Left lobe of liver (tissue), 2 donors: Measurements from ENCODE around the gene DNM2. TPM values are rescaled to one million over a fixed set of nuclear protein-coding genes. Genes with fewer than 3 reads are reported as not detected.
"Not testable (repeated sequence)": the region's sequence is repeated elsewhere in the genome, so short reads cannot be mapped to it uniquely, and the experiment has no call there.

Experiments
- ATAC-seq: fragments of 200-7000 bp; cut with Tn5 transposase; one replicate; pipeline ENCODE4 v1.9.1; 2020; ENCODE audit warnings: mild to moderate bottlenecking, moderate library complexity
- DNase-seq: peaks from one replicate; pipeline ENCODE4 v3.0.0-alpha.2; 2020; ENCODE audit warnings: low spot score
- total RNA-seq: library from RNA; stranded (reverse); gene quantifications from one replicate; pipeline ENCODE4 v1.2.1, GENCODE V29; 2021
- donor health status: DM: no; HTN: no; CAD: no; lungs with moderate emphysema.
- donor health status: DM: no; HTN: yes; CAD: no.

Gene DNM2
- total RNA-seq, 1 donor from 2014 or later, result 64.8 TPM

- no peak for DNase-seq
Measured at GRCh38 chr19:10830931-10831779, 113.3 kb downstream of the DNM2 start.

GRCh38 chr19:10831987-10832938 lies 114.4 kb downstream of the DNM2 start:
- DNase-seq (no peak), ATAC-seq (no peak)

More at GRCh38 chr19:10830931-10831779, 113.3 kb downstream of the DNM2 start:
- no peak for ATAC-seq

- no peak for ATAC-seq
- DNase-seq, result peak; percentile 47
Measured at GRCh38 chr19:10832939-10833296, 115.0 kb downstream of the DNM2 start.

- DNase-seq, result no peak
- ATAC-seq, result peak; percentile 14
Measured at GRCh38 chr19:10835089-10835753, 117.3 kb downstream of the DNM2 start.

- DNase-seq (peak; percentile 100), ATAC-seq (peak; percentile 84)
Measured at GRCh38 chr19:10835754-10836478, 118.0 kb downstream of the DNM2 start, which contains the start of gene TMED1. TMED1 (minus strand) TSS chr19:10836212; CDS start chr19:10836191, 21 bp downstream.

GRCh38 chr19:10836479-10837330 lies 118.8 kb downstream of the DNM2 start:
- ATAC-seq (peak; percentile 48), DNase-seq (peak; percentile 91)

- not testable (repeated sequence) for ATAC-seq, DNase-seq
Measured at GRCh38 chr19:10837649-10838048, 119.8 kb downstream of the DNM2 start.

- DNase-seq (no peak), ATAC-seq (no peak)
Measured at GRCh38 chr19:10838377-10838776, 120.5 kb downstream of the DNM2 start.

- no peak for ATAC-seq
- DNase-seq, result no peak
Measured at GRCh38 chr19:10839114-10840050, 121.5 kb downstream of the DNM2 start.

- no peak for ATAC-seq
- no peak for DNase-seq
Measured at GRCh38 chr19:10842788-10843187, 124.9 kb downstream of the DNM2 start.

- ATAC-seq, result no peak
Measured at GRCh38 chr19:10846500-10847202, 128.8 kb downstream of the DNM2 start.

GRCh38 chr19:10848230-10848856 lies 130.5 kb downstream of the DNM2 start, which contains the start of gene C19orf38:
C19orf38 (plus strand) TSS chr19:10848415; CDS start chr19:10848509, 94 bp downstream.
- peak; percentile 43 for ATAC-seq
- no peak for DNase-seq

More at GRCh38 chr19:10846500-10847202, 128.8 kb downstream of the DNM2 start:
- no peak for DNase-seq

- no peak for DNase-seq
- ATAC-seq, result no peak
Measured at GRCh38 chr19:10850631-10851030, 132.8 kb downstream of the DNM2 start.

GRCh38 chr19:10852098-10852800 lies 134.4 kb downstream of the DNM2 start:
- ATAC-seq (no peak), DNase-seq (no peak)

- DNase-seq (no peak), ATAC-seq (no peak)
Measured at GRCh38 chr19:10852941-10853340, 135.1 kb downstream of the DNM2 start.

GRCh38 chr19:10854350-10855089 lies 136.6 kb downstream of the DNM2 start:
- DNase-seq, result no peak
- ATAC-seq, result no peak
